ENCODE results near the gene ARID1B.

ARID1B gene

DNA sequence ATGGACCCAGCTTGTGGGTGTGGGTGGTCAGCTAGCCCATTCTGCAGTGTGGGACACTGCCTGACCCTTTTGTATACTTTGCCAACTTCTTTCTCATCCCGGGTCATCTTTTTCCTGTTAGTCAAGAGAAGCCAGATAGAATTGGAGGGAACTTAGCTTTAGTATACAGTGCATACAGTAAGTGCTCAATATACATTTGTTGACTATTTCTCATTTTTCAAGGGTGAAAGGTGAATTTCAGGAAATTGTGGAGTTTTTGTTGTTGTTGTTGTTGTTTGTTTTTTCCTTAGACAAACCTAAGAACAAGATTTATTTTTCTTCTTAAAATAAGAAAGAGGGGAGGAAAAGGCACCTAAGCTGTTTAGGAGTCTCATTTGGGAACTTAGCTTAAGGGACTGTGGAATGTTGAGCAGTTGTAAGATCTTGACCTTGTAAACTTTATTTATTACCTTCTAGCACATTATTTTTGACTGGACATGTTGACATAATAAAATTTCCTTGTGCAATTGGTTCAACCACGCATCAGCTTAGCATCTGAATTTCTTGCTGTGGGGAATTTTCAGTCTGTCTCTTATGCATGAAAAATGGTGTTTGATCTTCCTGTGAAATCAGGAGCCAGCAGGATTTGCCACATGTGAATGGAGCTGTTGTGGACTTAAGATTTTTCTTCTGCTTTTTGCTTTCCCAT lies 113.6 kb downstream of the ARID1B start:
- Histone ChIP-seq H3K27ac (ENCODE audit: low read depth, low read length) (peak overlapping the region; percentile 25), H3K4me1 (ENCODE audit: control insufficient read depth in 5 of 5, insufficient read depth in 5 of 5, low read length in 5 of 5) (peaks cover 0 to 41% (median 26%) of the 10 kb centered on the region in 5 donors)

DNA sequence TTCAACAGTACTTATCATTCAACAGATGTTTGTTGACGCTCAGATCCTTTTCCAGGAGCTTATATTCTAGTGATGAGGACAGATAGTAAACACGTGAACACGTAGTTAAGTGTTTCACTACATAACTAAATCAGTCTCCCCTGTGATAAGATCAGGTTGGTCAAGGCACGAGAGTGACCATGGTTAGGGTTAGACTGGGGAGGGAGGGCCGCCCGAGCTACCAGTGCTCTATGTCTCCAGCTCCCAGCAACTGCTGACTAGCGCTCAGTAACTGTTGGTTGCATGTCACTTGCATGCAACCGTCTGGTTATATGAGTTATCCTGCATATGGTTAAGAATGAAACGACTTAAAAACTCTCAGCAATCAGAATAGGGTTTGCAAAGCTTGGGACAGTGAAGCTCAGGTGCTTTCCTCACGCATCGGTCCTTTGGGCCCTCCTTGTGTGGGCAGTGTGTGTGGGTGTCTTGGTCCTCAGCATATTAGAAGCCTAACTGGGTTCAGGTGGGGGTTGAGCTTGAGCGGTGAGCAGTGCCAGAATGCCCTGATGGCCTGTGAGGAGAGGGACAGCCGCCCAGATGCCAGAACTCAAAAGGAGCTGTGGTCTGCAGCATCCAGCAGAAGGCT lies 120.8 kb downstream of the ARID1B start:
- H3K27ac ChIP-seq (ENCODE audit: low read depth, low read length), result no peak overlapping the region
- no peak overlapping the region for H3K4me3 ChIP-seq (ENCODE audit: low read depth in 1 of 5, low read length in 5 of 5)
- no peaks in the 10 kb centered on the region for H3K27me3 ChIP-seq (ENCODE audit: control insufficient read depth in 5 of 5, insufficient read depth in 4 of 5, low read length in 5 of 5)
- no peak overlapping the region for H3K9ac ChIP-seq (ENCODE audit: low read length in 5 of 5)
- H3K36me3 ChIP-seq (ENCODE audit: control insufficient read depth in 5 of 5, insufficient read depth in 5 of 5, low read length in 5 of 5), result peaks cover 0 to 5% (median 0%) of the 10 kb centered on the region in 5 donors
- H3K9me3 ChIP-seq (ENCODE audit: control insufficient read depth in 5 of 5, low read length in 5 of 5), result no peaks in the 10 kb centered on the region
- H3K4me1 ChIP-seq (ENCODE audit: control insufficient read depth in 5 of 5, insufficient read depth in 5 of 5, low read length in 5 of 5), result peaks cover 0 to 3% (median 0%) of the 10 kb centered on the region in 5 donors

More for the DNA sequence above, 113.6 kb downstream of the ARID1B start:
- H3K9me3 ChIP-seq (ENCODE audit: control insufficient read depth in 5 of 5, low read length in 5 of 5), result no peaks in the 10 kb centered on the region
- no peak overlapping the region for H3K4me3 ChIP-seq (ENCODE audit: low read depth in 1 of 5, low read length in 5 of 5)
- no peaks in the 10 kb centered on the region for H3K36me3 ChIP-seq (ENCODE audit: control insufficient read depth in 5 of 5, insufficient read depth in 5 of 5, low read length in 5 of 5)
- no peaks in the 10 kb centered on the region for H3K27me3 ChIP-seq (ENCODE audit: control insufficient read depth in 5 of 5, insufficient read depth in 4 of 5, low read length in 5 of 5)
- no peak overlapping the region for H3K9ac ChIP-seq (ENCODE audit: low read length in 5 of 5)

DNA sequence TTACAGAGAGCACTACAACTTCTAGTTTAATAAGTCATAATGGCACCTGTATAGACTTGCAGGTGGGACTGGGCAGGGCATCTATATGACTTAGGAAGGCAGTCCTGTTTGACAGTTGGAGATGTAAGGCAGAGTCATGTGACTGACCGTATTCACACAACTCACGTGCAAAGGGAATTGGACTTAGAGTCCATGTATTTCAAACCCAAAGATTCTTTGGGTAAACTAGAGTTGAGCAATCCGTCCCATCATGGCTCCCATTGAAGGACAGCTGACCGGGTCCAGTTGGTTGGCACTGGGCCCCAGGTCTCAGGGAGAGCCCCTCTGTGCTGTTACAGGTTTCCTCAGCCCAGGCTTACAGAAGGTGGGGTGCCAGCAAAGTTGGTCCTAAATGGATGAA lies 121.9 kb downstream of the ARID1B start:
- Histone ChIP-seq H3K4me3 (ENCODE audit: low read depth in 1 of 5, low read length in 5 of 5) (no peak overlapping the region), H3K27me3 (ENCODE audit: control insufficient read depth in 5 of 5, insufficient read depth in 4 of 5, low read length in 5 of 5) (no peaks in the 10 kb centered on the region), H3K36me3 (ENCODE audit: control insufficient read depth in 5 of 5, insufficient read depth in 5 of 5, low read length in 5 of 5) (peaks cover 0 to 5% (median 0%) of the 10 kb centered on the region in 5 donors), H3K4me1 (ENCODE audit: control insufficient read depth in 5 of 5, insufficient read depth in 5 of 5, low read length in 5 of 5) (peaks cover 0 to 3% (median 0%) of the 10 kb centered on the region in 5 donors), H3K27ac (ENCODE audit: low read depth, low read length) (no peak overlapping the region), H3K9me3 (ENCODE audit: control insufficient read depth in 5 of 5, low read length in 5 of 5) (no peaks in the 10 kb centered on the region), H3K9ac (ENCODE audit: low read length in 5 of 5) (no peak overlapping the region)

DNA sequence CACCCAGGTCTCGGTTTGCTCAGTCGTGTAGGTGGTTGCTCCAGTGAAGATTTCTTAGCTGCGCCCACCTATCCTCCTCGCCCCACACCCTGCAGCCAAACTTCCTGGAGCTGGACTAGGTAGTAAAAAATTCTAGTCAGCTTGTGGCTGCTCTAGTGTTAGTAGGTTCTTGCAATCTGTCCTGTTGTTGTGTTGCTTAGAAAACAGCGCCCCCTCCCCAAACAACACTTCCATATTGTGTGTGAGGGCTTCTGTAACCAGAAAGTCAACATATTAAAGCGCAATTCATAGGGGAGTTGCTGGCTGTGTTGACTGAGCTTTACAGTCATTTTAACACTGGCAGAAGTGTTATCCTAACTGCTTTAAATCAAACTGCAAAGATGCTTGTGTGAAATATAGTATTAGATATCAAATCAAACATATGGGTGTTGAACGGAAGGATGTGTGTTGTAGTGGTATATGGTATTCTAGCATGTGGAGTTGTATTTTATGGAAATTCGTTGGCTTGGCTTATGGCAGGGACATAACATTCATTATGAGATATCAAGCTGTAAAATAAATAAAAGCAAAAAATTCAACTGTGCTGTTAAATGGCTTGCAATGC lies 122.5 kb downstream of the ARID1B start:
- no peaks in the 10 kb centered on the region for H3K9me3 ChIP-seq (ENCODE audit: control insufficient read depth in 5 of 5, low read length in 5 of 5)
- H3K9ac ChIP-seq (ENCODE audit: low read length in 5 of 5), result no peak overlapping the region
- H3K4me1 ChIP-seq (ENCODE audit: control insufficient read depth in 5 of 5, insufficient read depth in 5 of 5, low read length in 5 of 5), result peaks cover 0 to 3% (median 0%) of the 10 kb centered on the region in 5 donors
- H3K27ac ChIP-seq (ENCODE audit: low read depth, low read length), result no peak overlapping the region
- no peak overlapping the region for H3K4me3 ChIP-seq (ENCODE audit: low read depth in 1 of 5, low read length in 5 of 5)
- H3K27me3 ChIP-seq (ENCODE audit: control insufficient read depth in 5 of 5, insufficient read depth in 4 of 5, low read length in 5 of 5), result no peaks in the 10 kb centered on the region
- H3K36me3 ChIP-seq (ENCODE audit: control insufficient read depth in 5 of 5, insufficient read depth in 5 of 5, low read length in 5 of 5), result peaks cover 0 to 5% (median 0%) of the 10 kb centered on the region in 5 donors

DNA sequence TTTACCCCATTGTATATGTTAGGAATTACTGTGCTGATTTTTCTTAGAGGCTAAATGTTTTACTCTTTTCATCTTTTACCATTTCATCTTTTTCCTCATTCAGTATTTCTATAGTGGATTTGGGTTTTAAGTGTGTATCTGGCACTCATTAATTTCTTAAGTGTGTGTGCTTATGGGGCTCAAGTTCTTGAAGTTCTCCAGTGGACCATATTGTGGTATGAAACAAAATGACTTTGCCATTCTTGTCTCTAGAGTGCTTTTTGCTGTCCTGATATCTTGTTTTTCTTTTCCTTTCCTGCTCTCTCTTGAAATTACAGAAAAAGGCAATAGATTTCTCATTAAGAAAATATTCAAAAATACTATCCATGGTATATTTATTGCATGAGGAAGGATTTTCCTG lies 123.1 kb downstream of the ARID1B start:
- Histone ChIP-seq H3K27ac (ENCODE audit: low read depth, low read length) (no peak overlapping the region), H3K4me1 (ENCODE audit: control insufficient read depth in 5 of 5, insufficient read depth in 5 of 5, low read length in 5 of 5) (peaks cover 0 to 3% (median 0%) of the 10 kb centered on the region in 5 donors), H3K9ac (ENCODE audit: low read length in 5 of 5) (no peak overlapping the region), H3K4me3 (ENCODE audit: low read depth in 1 of 5, low read length in 5 of 5) (no peak overlapping the region), H3K27me3 (ENCODE audit: control insufficient read depth in 5 of 5, insufficient read depth in 4 of 5, low read length in 5 of 5) (no peaks in the 10 kb centered on the region), H3K36me3 (ENCODE audit: control insufficient read depth in 5 of 5, insufficient read depth in 5 of 5, low read length in 5 of 5) (peaks cover 0 to 5% (median 0%) of the 10 kb centered on the region in 5 donors), H3K9me3 (ENCODE audit: control insufficient read depth in 5 of 5, low read length in 5 of 5) (no peaks in the 10 kb centered on the region)

DNA sequence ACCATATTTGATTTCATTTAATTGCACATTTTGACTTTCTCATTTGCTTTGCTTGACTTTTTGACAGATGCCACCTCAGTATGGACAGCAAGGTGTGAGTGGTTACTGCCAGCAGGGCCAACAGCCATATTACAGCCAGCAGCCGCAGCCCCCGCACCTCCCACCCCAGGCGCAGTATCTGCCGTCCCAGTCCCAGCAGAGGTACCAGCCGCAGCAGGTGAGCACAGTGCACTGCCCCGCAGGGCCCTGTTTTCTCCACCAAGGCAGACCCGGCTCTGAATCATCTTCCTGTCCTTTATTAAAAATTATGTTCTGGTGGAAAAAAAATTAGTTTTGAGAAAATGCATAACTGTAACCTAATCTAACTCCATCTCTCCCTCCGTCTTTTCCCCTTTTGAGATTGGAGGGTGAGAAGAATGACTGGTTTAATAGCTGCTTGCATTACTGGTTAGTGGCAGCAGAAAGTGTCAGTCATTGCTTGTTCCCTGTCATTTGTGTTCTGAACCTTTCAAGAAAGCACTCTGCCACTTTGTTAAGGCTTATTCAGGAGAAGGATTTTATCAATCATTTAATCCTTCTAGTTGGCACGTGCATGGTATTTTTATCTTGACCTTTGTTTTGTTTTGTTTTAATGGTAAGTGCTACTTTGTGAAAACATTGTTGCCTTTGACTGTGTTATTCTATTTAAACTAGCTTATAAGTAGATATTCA lies 124.3 kb downstream of the ARID1B start:
- no peaks in the 10 kb centered on the region for H3K9me3 ChIP-seq (ENCODE audit: control insufficient read depth in 5 of 5, low read length in 5 of 5)
- H3K4me3 ChIP-seq (ENCODE audit: low read depth in 1 of 5, low read length in 5 of 5), result no peak overlapping the region
- H3K27ac ChIP-seq (ENCODE audit: low read depth, low read length), result no peak overlapping the region

DNA sequence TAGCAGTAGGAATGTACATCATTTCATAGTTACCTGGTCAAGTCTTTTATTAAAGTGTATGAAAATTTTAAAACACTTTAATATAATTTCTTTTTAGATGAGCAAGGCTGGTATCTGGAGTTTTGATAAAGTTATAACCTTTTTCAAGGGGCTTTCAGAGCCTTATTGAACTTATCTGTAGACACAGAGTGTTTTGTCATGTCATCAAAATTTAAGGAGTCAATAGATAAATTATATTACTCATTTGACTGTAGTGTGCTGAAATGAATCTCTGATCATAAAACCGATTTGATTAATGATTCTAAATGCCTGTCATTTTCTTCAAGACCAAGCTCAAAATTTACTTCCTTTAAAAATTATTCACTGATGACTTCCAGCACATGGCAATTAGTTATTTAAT lies 125.6 kb downstream of the ARID1B start:
- Histone ChIP-seq H3K9me3 (ENCODE audit: control insufficient read depth in 5 of 5, low read length in 5 of 5) (no peaks in the 10 kb centered on the region), H3K4me1 (ENCODE audit: control insufficient read depth in 5 of 5, insufficient read depth in 5 of 5, low read length in 5 of 5) (peaks cover 0 to 3% (median 0%) of the 10 kb centered on the region in 5 donors), H3K9ac (ENCODE audit: low read length in 5 of 5) (no peak overlapping the region), H3K4me3 (ENCODE audit: low read depth in 1 of 5, low read length in 5 of 5) (no peak overlapping the region), H3K27me3 (ENCODE audit: control insufficient read depth in 5 of 5, insufficient read depth in 4 of 5, low read length in 5 of 5) (no peaks in the 10 kb centered on the region), H3K36me3 (ENCODE audit: control insufficient read depth in 5 of 5, insufficient read depth in 5 of 5, low read length in 5 of 5) (peaks cover 0 to 5% (median 0%) of the 10 kb centered on the region in 5 donors), H3K27ac (ENCODE audit: low read depth, low read length) (no peak overlapping the region)

More for the DNA sequence above, 124.3 kb downstream of the ARID1B start:
- Histone ChIP-seq H3K4me1 (ENCODE audit: control insufficient read depth in 5 of 5, insufficient read depth in 5 of 5, low read length in 5 of 5) (peaks cover 0 to 3% (median 0%) of the 10 kb centered on the region in 5 donors), H3K27me3 (ENCODE audit: control insufficient read depth in 5 of 5, insufficient read depth in 4 of 5, low read length in 5 of 5) (no peaks in the 10 kb centered on the region), H3K36me3 (ENCODE audit: control insufficient read depth in 5 of 5, insufficient read depth in 5 of 5, low read length in 5 of 5) (peaks cover 0 to 5% (median 0%) of the 10 kb centered on the region in 5 donors), H3K9ac (ENCODE audit: low read length in 5 of 5) (no peak overlapping the region)

DNA sequence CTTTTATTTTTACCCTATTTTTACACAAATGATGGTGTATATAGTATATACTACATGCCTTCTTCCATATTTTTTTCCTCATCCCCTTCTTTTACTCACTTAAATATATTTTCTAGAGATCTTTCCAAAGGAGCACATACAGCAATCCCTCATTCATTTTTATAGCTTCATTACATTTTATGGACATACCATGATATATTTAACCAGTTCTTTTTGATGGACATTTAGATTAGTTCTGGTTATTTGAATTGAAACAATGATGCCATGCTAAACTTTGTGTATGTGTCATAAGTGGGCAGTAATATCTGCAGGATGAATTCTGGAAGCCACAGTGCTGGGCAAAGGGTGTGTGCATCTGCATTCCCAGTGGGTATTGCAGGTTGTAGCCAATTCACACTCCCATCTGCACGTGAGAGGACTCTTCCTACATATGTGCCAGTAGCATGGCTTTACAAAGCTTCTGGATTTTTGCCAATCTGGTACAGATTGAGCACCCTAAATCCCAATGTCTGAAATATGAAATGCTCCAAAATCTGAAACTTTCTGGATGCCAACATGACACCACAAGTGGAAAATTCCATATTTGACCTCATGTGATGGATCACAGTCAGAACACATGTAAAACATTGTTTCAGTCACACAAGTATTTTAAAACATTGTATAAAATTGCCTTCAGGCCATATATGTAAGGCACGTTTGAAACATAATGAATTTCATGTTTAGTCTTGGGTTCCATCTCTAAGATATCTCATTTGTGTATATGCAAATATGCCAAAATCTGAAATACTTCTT lies 127.2 kb downstream of the ARID1B start:
- Histone ChIP-seq H3K27ac (ENCODE audit: low read depth, low read length) (no peak overlapping the region), H3K9me3 (ENCODE audit: control insufficient read depth in 5 of 5, low read length in 5 of 5) (no peaks in the 10 kb centered on the region), H3K27me3 (ENCODE audit: control insufficient read depth in 5 of 5, insufficient read depth in 4 of 5, low read length in 5 of 5) (no peaks in the 10 kb centered on the region), H3K36me3 (ENCODE audit: control insufficient read depth in 5 of 5, insufficient read depth in 5 of 5, low read length in 5 of 5) (peaks cover 0 to 5% (median 0%) of the 10 kb centered on the region in 5 donors), H3K9ac (ENCODE audit: low read length in 5 of 5) (no peak overlapping the region), H3K4me3 (ENCODE audit: low read depth in 1 of 5, low read length in 5 of 5) (no peak overlapping the region), H3K4me1 (ENCODE audit: control insufficient read depth in 5 of 5, insufficient read depth in 5 of 5, low read length in 5 of 5) (no peaks in the 10 kb centered on the region)

DNA sequence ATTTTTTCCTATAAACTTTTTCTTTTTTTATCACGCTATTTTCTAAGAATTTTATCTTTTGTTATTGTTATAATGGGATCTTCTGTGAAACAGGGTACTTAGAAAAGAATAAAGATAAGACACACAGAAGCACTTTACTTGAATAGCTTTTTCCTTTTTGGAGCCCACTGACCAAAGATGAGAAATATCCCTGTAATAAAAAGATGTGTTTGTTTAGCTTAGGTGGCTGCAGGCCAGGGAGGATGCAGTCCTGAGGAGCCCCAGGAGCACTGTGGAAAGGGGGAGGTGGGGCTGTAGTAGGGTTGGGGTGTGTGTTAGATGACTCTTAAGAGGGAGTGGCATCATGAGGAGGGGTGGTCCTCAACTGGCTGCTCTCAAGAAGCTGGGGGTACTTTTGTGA lies 128.6 kb downstream of the ARID1B start:
- no peak overlapping the region for H3K27ac ChIP-seq (ENCODE audit: low read depth, low read length)
- H3K9me3 ChIP-seq (ENCODE audit: control insufficient read depth in 5 of 5, low read length in 5 of 5), result no peaks in the 10 kb centered on the region
- H3K9ac ChIP-seq (ENCODE audit: low read length in 5 of 5), result no peak overlapping the region
- no peaks in the 10 kb centered on the region for H3K4me1 ChIP-seq (ENCODE audit: control insufficient read depth in 5 of 5, insufficient read depth in 5 of 5, low read length in 5 of 5)
- no peak overlapping the region for H3K4me3 ChIP-seq (ENCODE audit: low read depth in 1 of 5, low read length in 5 of 5)
- H3K27me3 ChIP-seq (ENCODE audit: control insufficient read depth in 5 of 5, insufficient read depth in 4 of 5, low read length in 5 of 5), result no peaks in the 10 kb centered on the region
- peaks cover 0 to 5% (median 0%) of the 10 kb centered on the region in 5 donors for H3K36me3 ChIP-seq (ENCODE audit: control insufficient read depth in 5 of 5, insufficient read depth in 5 of 5, low read length in 5 of 5)

Data from subcutaneous abdominal adipose tissue (tissue), 5 donors.